GM12878 (cell line): ENCODE measurements around the gene CDC14A. TPM values are rescaled to one million over a fixed set of nuclear protein-coding genes. Genes with fewer than 3 reads are reported as not detected.

ENCODE experiments used
- ATAC-seq: fragments of 200-7000 bp; cut with Tn5 transposase; 3 replicates; pipeline ENCODE4 v1.9.1; 2020; ENCODE audit warnings: mild to moderate bottlenecking, moderate library complexity
- BruUV-seq: library from RNA; stranded (reverse); fragments of 400-500 nt; replicated peaks from 2 replicates; lab custom pipeline; 2021; lab: Mats Ljungman, UMichigan
- CTCF ChIA-PET: fragments of 300-600 bp; sonication (Branson Sonifier 250); formaldehyde crosslinking; extraction: SDS; loops from one replicate; lab custom pipeline; 2021; ENCODE audit warnings: inconsistent platforms; lab: Yijun Ruan, JAX
- POLR2A ChIA-PET: fragments of 350-600 bp; formaldehyde crosslinking; extraction: SDS; loops from one replicate; lab custom pipeline; 2021; ENCODE audit warnings: inconsistent platforms; lab: Charles Lee
- RAD21 ChIA-PET: fragments of 300-600 bp; sonication (Branson Sonifier 250); formaldehyde crosslinking; loops from one replicate; lab custom pipeline; 2023; ENCODE audit warnings: antibody characterized with exemption; ENCODE audit not compliant: unreplicated experiment; lab: Charles Lee
- SMC1A ChIA-PET: fragments of 300-600 bp; sonication (Branson Sonifier 250); formaldehyde crosslinking; loops from one replicate; lab custom pipeline; 2023; ENCODE audit not compliant: unreplicated experiment, uncharacterized antibody; lab: Charles Lee
- DNase-seq: peaks from one replicate; pipeline ENCODE4 v3.0.0-alpha.2; 2011; ENCODE audit warnings: low read depth, low spot score
- FAIRE-seq: peaks from 3 replicates; lab custom pipeline; 2011; peaks lifted over from hg19 to GRCh38; lab: Jason Lieb, UNC
- H2AFZ ChIP-seq: 2 replicates; pipeline ENCODE4 v1.6.0; 2011; ENCODE audit warnings: low read depth, low read length, control low read depth; ENCODE audit not compliant: control insufficient read depth
- H3K27ac ChIP-seq: 2 replicates; pipeline ENCODE4 v1.5.1; 2011; ENCODE audit warnings: control low read depth; ENCODE audit not compliant: control insufficient read depth, insufficient read depth
- H3K27me3 ChIP-seq, 2 experiments: replicated peaks in 1 of 2; 2 replicates each; pipeline versions ENCODE4 v1.6.0 to v1.6.1; 2011; ENCODE audit warnings: low read length in 1 of 2; ENCODE audit not compliant: control insufficient read depth in 2 of 2, insufficient read depth in 2 of 2
- H3K36me3 ChIP-seq, 2 experiments: 2 replicates each; pipeline ENCODE4 v1.5.1; 2011; ENCODE audit warnings: low read length in 1 of 2; ENCODE audit not compliant: control insufficient read depth in 2 of 2, insufficient read depth in 2 of 2
- H3K4me1 ChIP-seq: 2 replicates; pipeline ENCODE4 v1.6.1; 2011; ENCODE audit warnings: mild to moderate bottlenecking, low read length, moderate library complexity, mixed read lengths; ENCODE audit not compliant: control insufficient read depth, insufficient read depth
- H3K4me2 ChIP-seq: 2 replicates; pipeline ENCODE4 v1.6.0; 2011; ENCODE audit warnings: control low read depth; ENCODE audit not compliant: control insufficient read depth, insufficient read depth
- H3K4me3 ChIP-seq: fragments of 200-600 bp; sonication (generic); 2 replicates; pipeline ENCODE4 v1.5.1; 2016
- H3K79me2 ChIP-seq: 2 replicates; pipeline ENCODE4 v1.6.0; 2011; ENCODE audit warnings: low read length; ENCODE audit not compliant: control insufficient read depth, insufficient read depth
- H3K9ac ChIP-seq: 2 replicates; pipeline ENCODE4 v1.8.0; 2011; ENCODE audit warnings: low read length, control low read depth, mixed read lengths; ENCODE audit not compliant: control insufficient read depth, insufficient read depth
- H3K9me3 ChIP-seq: replicated peaks from 3 replicates; pipeline ENCODE4 v1.5.1; 2011; ENCODE audit warnings: mild to moderate bottlenecking, low read length; ENCODE audit not compliant: control insufficient read depth, insufficient read depth
- H4K20me1 ChIP-seq: 2 replicates; pipeline ENCODE4 v1.6.0; 2011; ENCODE audit not compliant: control insufficient read depth, insufficient read depth
- BCLAF1 ChIP-seq: fragments of 450-650 bp; IDR thresholded peaks from 2 replicates; pipeline ENCODE4 v1.6.1; 2017; ENCODE audit warnings: antibody characterized with exemption, mild to moderate bottlenecking, moderate library complexity
- BMI1 ChIP-seq: fragments of 450-650 bp; IDR thresholded peaks from 2 replicates; pipeline ENCODE4 v1.6.1; 2016; ENCODE audit warnings: mild to moderate bottlenecking, moderate library complexity, borderline replicate concordance
- CEBPB ChIP-seq, 2 experiments: fragments of 150-350 bp in 1 of 2; IDR thresholded peaks; 2 replicates each; pipeline ENCODE4 v1.6.1; 2012 to 2014; ENCODE audit warnings: low read depth in 2 of 2, low read length in 2 of 2, borderline replicate concordance in 1 of 2, inconsistent platforms in 1 of 2
- CHD1 ChIP-seq: IDR thresholded peaks from 2 replicates; pipeline ENCODE4 v1.6.1; 2012; ENCODE audit warnings: low read depth, low read length, improper control_type of control experiment
- CREM ChIP-seq: IDR thresholded peaks from 2 replicates; pipeline ENCODE4 v1.6.1; 2014; ENCODE audit warnings: antibody characterized with exemption, low read depth
- EP300 ChIP-seq, 2 experiments: fragments of 150-350 bp in 1 of 2; IDR thresholded peaks; 2 replicates each; pipeline ENCODE4 v1.6.1; 2011 to 2012; ENCODE audit warnings: low read depth in 2 of 2, low read length in 2 of 2, borderline replicate concordance in 1 of 2, improper control_type of control experiment in 1 of 2, inconsistent platforms in 1 of 2; ENCODE audit not compliant: control insufficient read depth in 1 of 2
- ETV6 ChIP-seq, 2 experiments: fragments of 450-650 bp in 1 of 2; IDR thresholded peaks in 1 of 2; conservative IDR thresholded peaks in 1 of 2; 2 replicates each; pipeline ENCODE4 v1.6.1; 2014; ENCODE audit warnings: antibody characterized with exemption in 1 of 2, borderline replicate concordance in 1 of 2, low read depth in 1 of 2, mild to moderate bottlenecking in 1 of 2, moderate library complexity in 1 of 2
- FOS ChIP-seq: IDR thresholded peaks from 3 replicates; pipeline ENCODE4 v1.6.1; 2011; ENCODE audit warnings: borderline replicate concordance; ENCODE audit not compliant: insufficient read length; ENCODE audit errors: extremely low read depth
- HDAC2 ChIP-seq: fragments of 200-600 bp; sonication (generic); IDR thresholded peaks from 2 replicates; pipeline ENCODE4 v1.6.1; 2017
- IKZF2 ChIP-seq, 2 experiments: fragments of 450-650 bp; IDR thresholded peaks; 2 replicates each; pipeline ENCODE4 v1.6.1; 2017; ENCODE audit warnings: mild to moderate bottlenecking in 2 of 2, moderate library complexity in 2 of 2
- RBBP5 ChIP-seq: fragments of 200-600 bp; sonication (generic); conservative IDR thresholded peaks from 2 replicates; pipeline ENCODE4 v1.6.1; 2016
- RELB ChIP-seq: fragments of 450-650 bp; IDR thresholded peaks from 2 replicates; pipeline ENCODE4 v1.6.1; 2017; ENCODE audit warnings: low read depth, mild to moderate bottlenecking, moderate library complexity
- WRNIP1 ChIP-seq: IDR thresholded peaks from 2 replicates; pipeline ENCODE4 v1.6.1; 2011; ENCODE audit warnings: low read depth, low read length, improper control_type of control experiment, borderline replicate concordance
- ZBTB11 ChIP-seq: fragments of 450-650 bp; formaldehyde crosslinking; IDR thresholded peaks from 2 replicates; pipeline ENCODE4 v1.5.0; 2022; ENCODE audit warnings: mild to moderate bottlenecking, missing genetic modification characterization
- ZNF274 ChIP-seq: IDR thresholded peaks from one replicate; pipeline ENCODE4 v1.8.0; 2011; ENCODE audit not compliant: insufficient read length, insufficient read depth
- in situ Hi-C: fragments of 300-500 bp; cut with MboI; formaldehyde crosslinking; loops from 9 replicates; pipeline ENCODE4 v1.14.3; 2018; ENCODE audit warnings: mixed read lengths
- intact Hi-C: fragments of 100-400 bp; cut with micrococcal nuclease; formaldehyde crosslinking; loops from one replicate; pipeline ENCODE4 v1.14.2; 2022; ENCODE audit not compliant: unreplicated experiment
- polyA plus RNA-seq, 11 experiments: library from polyadenylated mRNA; depleted of rRNA in 4 of 11; unstranded in 6 of 11; stranded (reverse) in 5 of 11; fragments of >200 nt; fragmentation: Nextera tagmentation in 4 of 11; fragmentation: Illumina TruSeq in 1 of 11; extraction: Ambion mirVana in 4 of 11; extraction: Trizol in 1 of 11; gene quantifications; 1 replicate in 1 of 11; 2 replicates in 10 of 11; pipeline versions ENCODE4 v1.2.1 to v1.2.3, GENCODE V29; 2011 to 2016; ENCODE audit warnings: inconsistent platforms in 2 of 11, missing spikeins in 2 of 11, low read depth in 1 of 11
- total RNA-seq, 4 experiments: library from RNA; depleted of rRNA in 3 of 4; stranded (reverse); fragments of >200 nt in 3 of 4; fragmentation: Illumina TruSeq in 1 of 4; extraction: Trizol in 1 of 4; gene quantifications; 2 replicates each; pipeline versions ENCODE4 v1.2.1 to v1.2.3, GENCODE V29; 2013 to 2021

Gene CDC14A
- total and polyA plus RNA-seq, 10 of the 15 experiments (the other 5 are each of a cell fraction or from before 2014, with no cell fraction given), result 1.5 to 7.1 (median 5.5) TPM

- TF ChIP-seq RELB (no peak), CHD1 (no peak), ZNF274 (no peak), CREM (no peak), BCLAF1 (no peak), WRNIP1 (no peak)
- TF ChIP-seq, all 136 proteins: peak for 0
Observed at GRCh38 chr1:100511773-100512172, 159.5 kb downstream of the CDC14A start (continued).

GRCh38 chr1:100512803-100513352 is 160.6 kb downstream of the CDC14A start:
- SMC1A ChIA-PET, result interaction anchor here (1.1 to 2.2 kb wide), 3 partner anchors 10 to 34 kb away, joined by 4 to 7 read pairs (median 4); no protein-coding TSS in a partner anchor
- no peak for TF ChIP-seq EP300 (IDR thresholded peaks at IDR 0.05; ENCODE audit: borderline replicate concordance in 1 of 2, control insufficient read depth in 1 of 2, low read depth in 2 of 2, low read length in 2 of 2)
- no peak for TF ChIP-seq CEBPB (IDR thresholded peaks at IDR 0.05; ENCODE audit: borderline replicate concordance in 1 of 2, low read depth in 2 of 2, low read length in 2 of 2)
- no peak for TF ChIP-seq BMI1
- TF ChIP-seq RBBP5, result no peak
- no peak for TF ChIP-seq ETV6 (conservative IDR thresholded peaks at IDR 0.05 in 1 of 2, IDR thresholded peaks at IDR 0.05 in 1 of 2; ENCODE audit: borderline replicate concordance in 1 of 2, low read depth in 1 of 2)
- TF ChIP-seq IKZF2 (IDR thresholded peaks at IDR 0.05), result no peak
- TF ChIP-seq ZBTB11 (CRISPR knock-in tag), result no peak
- TF ChIP-seq FOS, result no peak
- no peak for TF ChIP-seq HDAC2

More at GRCh38 chr1:100512803-100513352, 160.6 kb downstream of the CDC14A start:
- H4K20me1 ChIP-seq, result no peaks in the 10 kb centered on the region
- H3K79me2 ChIP-seq, result no peaks in the 10 kb centered on the region
- RAD21 ChIA-PET, result no interaction called here
- intact Hi-C loops, result no loop called here
- no peak overlapping the region for H3K27ac ChIP-seq
- in situ Hi-C loops, result no loop called here
- no peak for FAIRE-seq
- DNase-seq, result no peak
- no peak overlapping the region for H3K4me2 ChIP-seq
- H3K27me3 ChIP-seq, result no peaks in the 10 kb centered on the region
- H3K36me3 ChIP-seq, result no peaks in the 10 kb centered on the region; a peak in 1 of 4 replicates
- no peak overlapping the region for H2AFZ ChIP-seq
- POLR2A ChIA-PET, result no interaction called here
- no peaks in the 10 kb centered on the region for H3K9me3 ChIP-seq
- no peak for ATAC-seq
- CTCF ChIA-PET, result interaction anchor here (1.8 kb wide), 1 partner anchor 57 kb away, joined by 5 read pairs; no protein-coding TSS in a partner anchor
- H3K9ac ChIP-seq, result no peak overlapping the region
- BruUV-seq, result no TSS peak
- H3K4me1 ChIP-seq, result no peaks in the 10 kb centered on the region
- no peak overlapping the region for H3K4me3 ChIP-seq
